HG02852 (cell line): ENCODE measurements around the gene BHLHE40.
A peak's percentile ranks its signal among the peaks of the same experiment; 100 is the strongest.
"Not testable (repeated sequence)": the region's sequence is repeated elsewhere in the genome, so short reads cannot be mapped to it uniquely, and the experiment has no call there.

Experiments
- ATAC-seq: cut with Tn5 transposase; IDR thresholded peaks from one replicate; pipeline ENCODE4 v1.9.1; 2021; ENCODE audit warnings: mild to moderate bottlenecking, moderate library complexity; ENCODE audit not compliant: unreplicated experiment

The BHLHE40 gene

DNA sequence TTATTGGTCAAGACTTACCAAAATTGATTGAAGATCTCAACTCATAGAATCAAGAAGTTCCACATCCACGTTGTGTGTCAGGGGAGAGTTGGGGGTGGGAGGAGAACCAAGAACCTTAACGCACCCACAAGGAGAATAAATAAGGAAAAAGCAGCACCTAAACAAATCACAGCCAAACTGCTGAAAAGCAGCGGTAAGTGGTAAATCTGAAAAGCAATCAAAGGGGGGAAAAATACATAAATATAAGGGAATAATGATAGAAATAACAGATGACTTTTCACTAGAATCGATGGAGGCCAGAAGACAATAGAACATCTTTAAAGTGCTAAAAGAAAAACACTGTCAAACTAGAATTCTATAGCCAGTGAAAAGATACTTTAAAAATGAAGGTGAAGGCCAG is 20.1 kb upstream of the BHLHE40 start:
- no peak for ATAC-seq

DNA sequence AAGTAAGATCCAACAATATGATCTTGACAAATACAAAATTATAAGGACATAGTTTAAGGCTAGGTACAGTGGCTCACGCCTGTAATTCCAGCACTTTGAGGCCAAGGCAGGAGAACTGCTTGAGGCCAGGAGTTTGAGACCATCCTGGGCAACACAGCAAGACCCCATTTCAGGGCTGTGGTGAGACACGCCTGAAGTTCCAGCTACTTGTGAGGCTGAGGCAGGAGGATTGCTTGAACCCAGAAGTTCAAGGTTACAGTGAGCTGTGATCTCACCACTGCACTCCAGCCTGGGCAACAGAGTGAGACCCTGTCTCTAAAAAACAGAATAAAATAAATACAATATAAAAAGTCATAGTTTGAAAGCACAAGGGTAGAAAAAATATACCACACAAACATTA is 17.4 kb upstream of the BHLHE40 start:
- ATAC-seq, result not testable (repeated sequence)

DNA sequence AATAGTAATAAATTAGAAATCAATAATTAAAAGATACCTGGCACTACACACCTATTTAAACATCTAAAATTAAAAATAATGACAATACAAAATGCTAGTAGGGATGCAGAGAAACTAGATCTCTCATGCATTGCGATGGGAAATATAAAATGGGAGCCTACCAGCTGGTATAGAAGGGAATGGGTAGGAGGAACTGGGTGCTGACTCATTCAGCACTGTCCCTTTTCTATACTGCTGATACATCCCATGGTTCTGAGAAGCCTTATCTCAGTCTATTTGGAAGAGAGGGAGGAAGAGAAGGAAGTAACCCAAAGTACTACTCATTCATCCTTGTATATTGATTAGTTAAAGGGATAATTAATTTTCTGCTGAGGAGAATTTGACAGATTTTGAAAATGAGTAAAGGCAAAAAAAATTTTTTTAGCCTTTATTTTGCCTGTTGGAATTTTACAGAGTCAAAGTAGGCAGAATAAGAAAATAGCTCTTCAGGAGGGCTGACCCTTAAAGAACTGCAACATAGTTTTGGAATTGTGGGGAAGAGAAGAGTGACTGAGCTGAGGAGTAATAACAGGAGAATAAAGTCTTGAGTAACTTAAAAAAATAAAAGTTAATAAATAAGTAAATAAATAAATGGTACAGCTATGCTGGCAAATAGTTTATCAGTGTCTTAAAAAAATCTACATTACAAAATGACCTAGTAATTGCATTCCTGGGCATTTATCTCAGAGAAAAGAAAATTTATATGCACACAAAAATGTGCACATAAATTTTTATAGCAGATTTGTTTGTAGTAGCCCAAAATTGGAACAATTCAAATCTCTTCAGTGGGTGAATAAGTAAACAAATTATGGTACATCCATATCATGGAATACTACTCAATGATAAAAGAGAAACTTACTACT is 15.3 kb upstream of the BHLHE40 start:
- no peak for ATAC-seq

DNA sequence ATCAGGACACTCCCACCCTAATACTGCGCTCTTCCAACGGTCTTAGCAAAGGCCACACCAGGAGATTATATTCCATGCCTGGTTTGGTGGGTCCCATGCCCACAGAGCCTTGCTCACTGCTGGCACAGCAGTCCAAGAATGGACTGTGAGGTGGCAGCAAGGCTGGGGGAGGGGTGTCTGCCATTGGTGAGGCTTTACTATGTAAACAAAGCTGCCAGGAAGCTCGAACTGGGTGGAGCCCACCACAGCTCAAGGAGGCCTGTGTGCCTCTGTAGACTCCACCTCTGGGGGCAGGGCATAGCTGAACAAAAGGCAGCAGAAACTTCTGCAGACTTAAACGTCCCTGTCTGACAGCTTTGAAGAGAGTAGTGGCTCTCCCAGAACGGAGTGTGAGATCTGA is 13.2 kb upstream of the BHLHE40 start:
- ATAC-seq, result not testable (repeated sequence)

DNA sequence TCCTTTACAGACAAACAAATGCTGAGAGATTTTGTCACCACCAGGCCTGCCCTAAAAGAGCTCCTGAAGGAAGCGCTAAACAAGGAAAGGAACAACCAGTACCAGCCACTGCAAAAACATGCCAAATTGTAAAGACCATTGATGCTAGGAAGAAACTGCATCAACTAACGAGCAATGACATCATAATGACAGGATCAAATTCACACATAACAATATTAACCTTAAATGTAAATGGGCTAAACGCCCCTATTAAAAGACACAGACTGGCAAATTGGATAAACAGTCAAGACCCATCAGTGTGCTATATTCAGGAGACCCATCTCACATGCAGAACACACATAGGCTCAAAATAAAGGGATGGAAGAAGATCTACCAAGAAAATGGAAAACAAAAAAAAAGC is 11.6 kb upstream of the BHLHE40 start:
- not testable (repeated sequence) for ATAC-seq

DNA sequence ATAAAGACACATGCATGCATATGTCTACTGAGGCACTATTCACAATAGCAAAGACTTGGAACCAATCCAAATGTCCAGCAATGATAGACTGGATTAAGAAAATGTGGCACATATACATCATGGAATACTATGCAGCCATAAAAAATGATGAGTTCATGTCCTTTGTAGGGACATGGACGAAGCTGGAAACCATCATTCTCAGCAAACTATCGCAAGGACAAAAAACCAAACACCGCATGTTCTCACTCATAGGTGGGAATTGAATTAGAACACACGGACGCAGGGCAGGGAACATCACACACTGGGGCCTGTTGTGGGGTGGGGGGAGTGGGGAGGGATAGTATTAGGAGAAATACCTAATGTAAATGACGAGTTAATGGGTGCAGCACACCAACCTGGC is 7.8 kb upstream of the BHLHE40 start:
- not testable (repeated sequence) for ATAC-seq

DNA sequence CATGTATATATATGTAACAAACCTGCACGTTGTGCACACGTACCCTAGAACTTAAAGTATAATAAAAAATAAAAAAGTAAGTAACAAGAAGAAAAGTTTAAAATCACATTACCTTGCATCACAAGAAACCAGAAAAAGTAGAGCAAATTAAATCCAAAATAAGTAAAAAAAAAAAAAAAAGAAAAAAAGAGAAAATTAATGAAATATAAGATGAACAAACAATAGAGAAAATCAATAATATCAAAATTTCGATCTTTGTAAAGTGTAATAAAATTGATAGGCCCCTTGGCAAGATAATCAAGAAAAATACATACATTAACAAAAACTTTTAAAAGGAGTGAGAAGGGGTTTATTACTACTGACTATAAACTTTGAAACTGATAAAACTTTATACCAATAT is 7.4 kb upstream of the BHLHE40 start:
- no peak for ATAC-seq

DNA sequence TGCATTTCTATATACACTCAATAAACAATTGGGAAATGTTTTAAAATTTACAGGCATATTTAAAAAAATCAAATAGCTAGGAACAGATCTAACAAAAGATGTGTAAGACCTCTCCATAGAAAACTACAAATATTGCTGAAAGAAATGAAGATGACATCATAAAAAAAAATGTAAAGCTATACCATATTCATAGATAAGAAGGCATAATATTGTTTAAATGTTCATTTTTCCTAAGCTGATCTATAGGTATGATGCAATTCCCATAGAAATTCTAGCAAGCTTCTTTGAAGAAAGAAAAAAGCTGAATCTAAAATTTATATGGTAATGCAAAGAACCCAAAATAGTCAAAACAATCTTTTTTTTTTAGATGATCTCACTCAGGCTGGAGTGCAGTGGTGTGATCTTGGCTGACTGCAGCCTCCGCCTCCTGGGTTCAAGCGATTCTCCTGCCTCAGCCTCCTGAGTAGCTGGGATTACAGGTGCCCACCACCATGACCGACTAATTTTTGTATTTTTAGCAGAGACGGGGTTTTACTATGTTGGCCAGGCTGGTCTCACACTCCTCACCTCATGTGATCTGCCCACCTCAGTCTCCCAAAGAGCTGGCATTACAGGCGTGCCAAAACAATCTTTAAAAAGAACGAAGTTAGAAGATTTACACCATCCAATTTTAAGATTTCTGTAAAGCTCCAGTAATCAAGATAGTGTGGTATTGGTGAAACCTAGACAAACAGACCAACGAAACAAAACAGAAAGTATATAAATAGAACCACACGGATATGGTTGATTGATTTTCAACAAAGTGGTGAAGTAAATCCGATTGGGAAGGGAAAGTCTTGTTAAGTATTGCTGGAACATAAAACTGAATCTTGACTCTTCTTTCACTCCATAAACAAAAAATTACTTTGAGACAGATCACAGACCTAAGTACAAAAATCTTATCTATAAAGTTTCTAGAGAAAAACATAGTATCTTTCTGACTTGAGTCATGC is 6.3 kb upstream of the BHLHE40 start:
- ATAC-seq, result peak; percentile 24

DNA sequence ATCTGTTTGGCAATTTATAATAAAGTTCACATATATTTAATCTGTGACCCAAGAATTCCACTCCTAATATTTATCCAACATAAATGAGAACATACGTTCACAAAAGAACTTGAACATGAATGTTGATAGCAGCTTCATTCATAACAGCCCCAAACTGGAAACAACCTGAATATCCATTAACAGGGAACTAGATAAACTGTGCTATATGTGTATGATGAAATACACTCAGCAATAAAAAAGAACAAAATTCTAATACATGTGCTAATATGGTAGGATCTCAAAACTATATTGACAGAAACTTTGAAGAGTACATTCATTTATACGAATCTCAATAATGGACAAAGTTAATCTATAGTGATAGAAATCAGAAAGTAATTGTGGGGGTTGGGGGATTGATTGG is 5.1 kb upstream of the BHLHE40 start:
- no peak for ATAC-seq

DNA sequence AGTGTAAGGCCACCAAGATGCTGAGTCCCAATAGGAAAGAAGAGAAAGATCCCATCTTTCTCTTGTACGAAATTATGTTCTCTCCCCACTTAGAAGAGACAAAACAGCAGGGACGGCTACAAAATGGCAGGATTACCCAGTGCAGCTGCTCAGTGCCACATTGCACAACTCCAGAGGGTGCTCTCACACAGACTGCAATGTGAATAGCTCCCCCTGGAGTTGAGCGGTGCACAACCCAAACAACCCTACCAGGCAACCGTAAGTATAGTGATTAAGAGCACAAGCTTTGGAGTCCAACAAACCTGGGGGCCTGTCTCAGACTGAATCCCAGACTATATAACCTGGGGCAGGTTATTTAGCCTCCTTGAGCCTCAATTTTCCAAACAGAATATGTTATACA is 3.1 kb upstream of the BHLHE40 start:
- no peak for ATAC-seq

DNA sequence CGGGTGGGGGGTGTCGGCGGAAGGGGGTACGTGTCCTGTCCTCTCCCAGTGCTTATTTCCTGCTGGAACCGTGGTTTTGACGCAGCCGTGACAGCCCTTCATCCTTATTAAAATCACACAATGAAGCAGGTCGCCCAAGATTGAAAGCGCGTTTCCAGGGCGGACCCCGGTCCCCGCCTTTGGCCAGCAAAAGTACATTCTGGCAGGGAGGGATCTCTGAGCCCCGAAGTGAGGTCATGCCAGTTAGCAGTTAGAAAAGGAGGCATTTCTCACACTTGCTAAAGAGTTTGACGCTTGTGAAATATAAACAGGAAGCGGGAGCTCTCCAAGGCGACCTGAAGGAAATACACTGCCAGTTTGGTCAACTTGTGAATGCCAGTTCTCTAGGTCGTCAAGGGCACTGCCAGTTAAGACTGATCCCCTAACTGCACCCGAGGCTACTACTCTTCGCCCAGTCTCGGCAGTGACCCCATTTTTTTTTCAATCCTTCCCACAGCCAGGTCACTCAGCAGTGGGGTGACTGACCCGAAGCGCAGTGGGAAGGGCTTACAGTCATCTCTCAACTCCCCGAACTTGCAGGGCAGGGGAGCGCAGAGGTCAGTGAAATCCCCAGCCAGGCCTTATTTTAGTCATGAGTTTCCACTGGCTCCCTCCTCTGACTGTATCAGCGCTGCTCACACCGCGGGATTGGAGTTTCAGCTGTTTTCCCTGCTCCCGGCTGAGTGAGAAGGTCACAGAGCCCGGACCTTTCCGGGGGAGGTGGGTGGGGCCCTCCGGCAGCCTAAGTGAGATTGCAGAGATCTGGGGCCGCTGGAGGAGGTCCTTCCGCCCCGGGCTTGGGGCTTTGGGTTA is 2.0 kb upstream of the BHLHE40 start:
- ATAC-seq, result peak; percentile 37

DNA sequence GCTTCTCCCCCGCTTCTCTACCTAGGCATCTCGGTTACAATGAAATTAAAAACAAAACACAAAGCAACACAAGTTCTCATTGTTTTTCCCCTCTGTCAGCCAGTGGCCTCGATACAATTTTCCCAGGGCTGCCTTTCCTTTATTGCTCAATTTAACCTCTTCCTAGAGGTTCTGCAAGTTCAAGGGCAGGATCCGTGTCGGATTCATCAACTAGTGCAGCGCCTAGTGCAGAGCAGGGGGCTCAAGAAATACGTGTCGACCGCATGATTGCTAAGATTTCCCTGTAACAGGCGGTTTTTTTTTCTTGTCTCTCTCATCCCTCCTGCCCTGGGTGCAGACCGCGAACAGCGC is 1.4 kb upstream of the BHLHE40 start:
- ATAC-seq, result peak; percentile 0

DNA sequence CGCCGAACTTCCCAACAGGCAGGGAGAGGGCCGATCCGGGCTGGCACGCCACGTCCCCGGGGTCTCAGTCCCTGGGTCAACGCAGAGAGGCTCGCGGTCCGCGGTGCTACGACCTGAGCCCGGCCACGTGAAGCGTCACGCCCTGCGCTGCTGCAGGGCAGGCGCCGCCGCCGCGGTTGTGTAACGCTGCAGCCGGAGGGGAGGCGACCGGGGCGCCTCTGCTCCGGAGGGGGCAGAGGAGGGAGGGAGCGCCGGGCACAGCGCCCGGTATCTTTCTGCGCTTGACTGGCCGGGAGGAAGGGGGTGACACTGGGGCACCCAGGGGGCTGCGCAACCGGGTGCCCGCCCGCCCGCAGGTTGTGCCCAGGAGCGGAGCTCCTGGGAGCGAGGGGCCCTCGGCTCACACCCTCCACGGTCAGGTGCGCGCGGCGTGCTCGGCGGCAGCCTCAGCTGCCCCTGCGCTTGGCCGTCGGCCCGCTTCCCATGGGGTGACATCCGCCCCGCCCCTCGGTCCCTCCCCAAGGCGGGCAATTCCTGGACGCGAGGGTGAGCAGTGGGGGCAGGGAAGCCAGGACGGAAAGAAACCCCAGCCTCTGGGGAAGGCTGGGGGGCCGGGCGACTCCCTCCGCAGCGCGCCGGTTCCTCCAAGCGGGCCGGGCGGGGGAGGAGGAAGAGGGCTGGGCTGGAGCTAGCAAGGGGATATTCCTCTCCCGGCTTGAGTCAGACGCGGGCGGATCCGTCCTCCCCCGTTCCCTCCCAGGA is 852 bp upstream of the BHLHE40 start:
- ATAC-seq, result peak; percentile 43

DNA sequence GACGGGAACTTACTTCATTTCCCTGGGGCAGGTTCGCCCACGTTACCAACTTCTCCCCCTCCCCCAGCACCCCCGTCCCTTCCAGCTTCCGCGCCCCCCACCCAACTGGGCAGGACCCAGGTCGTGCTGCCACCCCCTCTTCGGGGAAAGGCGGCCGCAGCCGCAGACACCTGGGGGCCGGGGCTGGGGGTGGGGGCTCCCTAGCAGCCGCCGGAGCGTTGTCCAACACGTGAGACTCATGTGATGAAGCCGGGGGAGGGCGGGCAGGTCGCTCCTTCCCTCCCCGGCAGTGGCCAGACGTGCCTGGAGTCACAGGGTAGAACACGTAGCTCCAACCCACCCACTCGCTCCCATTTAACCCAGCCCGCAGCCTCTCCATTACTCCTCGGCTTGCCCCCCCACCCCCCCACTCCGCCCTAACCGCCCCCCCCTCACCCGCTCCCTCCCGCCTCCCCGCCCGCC is 240 bp upstream of the BHLHE40 start:
- ATAC-seq, result peak; percentile 41

DNA sequence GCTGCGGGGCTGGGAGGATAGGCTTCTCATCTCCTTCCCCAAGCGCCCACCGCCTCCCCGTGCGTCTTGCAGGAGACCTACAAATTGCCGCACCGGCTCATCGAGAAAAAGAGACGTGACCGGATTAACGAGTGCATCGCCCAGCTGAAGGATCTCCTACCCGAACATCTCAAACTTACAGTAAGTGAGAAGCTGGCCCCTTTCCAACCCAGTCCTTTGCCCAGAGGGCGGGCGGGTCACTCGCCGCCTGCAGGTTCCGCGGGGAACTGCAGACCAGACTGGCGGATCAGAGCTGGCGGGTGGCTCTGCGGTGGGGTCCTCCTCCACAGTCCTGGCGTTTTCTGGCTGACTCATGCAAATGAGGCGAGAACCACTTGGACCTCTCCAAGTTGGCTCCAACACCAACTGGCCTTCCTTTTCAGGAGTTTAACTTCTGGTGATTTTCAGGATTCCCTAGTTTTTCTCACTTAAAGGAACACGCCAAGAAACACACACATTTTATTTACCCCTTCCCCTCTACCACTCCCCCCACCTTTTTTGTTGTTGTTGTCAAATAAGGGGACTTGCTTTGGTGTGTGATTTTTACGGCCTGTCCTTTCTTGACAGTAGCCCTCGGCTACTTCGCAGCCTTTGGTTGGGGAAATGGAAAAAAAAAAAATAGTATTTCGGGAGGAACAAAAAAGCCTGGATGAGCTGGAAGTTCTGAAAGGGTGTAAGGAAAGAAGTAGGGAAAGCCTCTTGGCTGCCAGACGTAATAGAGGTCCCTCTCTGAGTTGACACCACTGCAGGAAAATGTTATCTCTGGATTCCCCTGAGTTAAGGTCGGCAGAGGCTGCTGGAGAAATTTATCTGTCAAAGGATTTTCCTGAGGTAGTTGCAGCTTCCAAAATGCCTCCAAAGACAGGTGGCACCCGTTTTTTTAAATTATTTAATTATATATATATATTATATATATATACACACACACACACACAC is 1.3 kb downstream of the BHLHE40 start:
- ATAC-seq, result peak; percentile 7

DNA sequence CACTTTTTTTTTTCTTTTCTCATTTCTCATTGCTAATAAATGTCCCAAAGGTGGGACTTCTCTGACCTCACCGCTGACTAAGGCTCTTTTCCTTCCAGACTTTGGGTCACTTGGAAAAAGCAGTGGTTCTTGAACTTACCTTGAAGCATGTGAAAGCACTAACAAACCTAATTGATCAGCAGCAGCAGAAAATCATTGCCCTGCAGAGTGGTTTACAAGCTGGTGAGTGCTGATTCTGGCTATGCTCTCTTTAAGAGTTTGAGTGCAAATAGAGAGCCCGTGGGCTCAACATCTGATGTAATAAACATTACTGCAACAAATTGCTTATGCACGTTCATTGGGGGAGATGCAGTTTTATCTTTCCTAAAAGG is 2.0 kb downstream of the BHLHE40 start:
- ATAC-seq, result no peak

DNA sequence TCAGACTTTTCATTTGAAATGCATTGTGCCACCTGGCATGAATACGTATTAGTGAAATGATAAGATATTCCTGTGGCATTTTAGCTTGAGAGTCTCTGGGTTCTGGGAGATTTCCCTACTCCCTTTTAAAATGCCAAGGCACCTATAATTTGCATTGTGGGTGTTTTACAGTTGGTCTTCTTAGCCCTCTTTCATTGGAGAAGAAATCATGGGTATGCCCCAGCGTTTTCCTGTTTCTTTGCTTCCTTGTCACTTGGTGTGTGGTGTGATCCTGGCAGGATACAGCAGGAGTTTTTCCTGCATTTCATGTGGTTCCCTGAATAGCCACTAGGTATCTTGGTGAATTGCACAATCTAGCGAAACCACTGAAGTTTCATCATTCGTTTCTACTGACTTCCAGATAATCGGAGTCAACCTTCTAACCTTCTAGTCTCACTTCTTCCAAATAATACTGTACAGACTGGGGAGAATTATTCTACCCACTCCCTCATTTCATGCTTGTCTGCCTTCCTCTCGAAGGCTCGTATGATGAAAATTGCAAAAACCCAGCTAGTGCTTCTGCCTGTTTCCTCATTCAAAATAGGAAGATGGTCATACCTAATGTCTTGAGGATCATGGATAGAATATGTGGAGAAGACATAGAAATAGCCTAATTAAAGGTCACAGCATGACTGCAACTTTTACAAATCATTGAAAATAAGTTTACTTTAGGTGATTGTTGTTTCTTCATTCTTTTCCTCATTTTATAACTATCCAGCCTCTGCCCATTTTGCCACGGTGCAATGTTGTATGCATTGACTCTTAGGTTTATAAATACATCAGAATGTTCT is 2.6 kb downstream of the BHLHE40 start:
- no peak for ATAC-seq
